ENCODE data around the gene KRT13.

DNA sequence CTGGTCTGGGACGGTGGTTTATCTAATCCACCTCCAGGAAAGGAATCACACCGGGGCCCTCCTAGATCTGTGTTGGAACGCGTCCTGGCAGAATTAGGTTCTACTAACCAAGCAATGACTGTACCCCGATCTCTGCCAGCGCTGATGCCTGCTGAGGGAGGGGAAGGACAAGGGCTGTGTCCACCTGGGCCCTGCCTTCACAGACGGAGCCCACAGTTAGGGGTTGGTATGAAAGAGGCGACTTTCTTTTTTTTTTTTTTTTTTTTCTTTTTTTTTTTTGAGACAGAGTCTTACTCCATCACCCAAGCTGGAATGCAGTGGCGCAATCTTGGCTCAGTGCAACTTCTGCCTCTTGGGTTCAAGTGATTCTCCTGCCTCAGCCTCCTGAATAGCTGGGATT is 32.6 kb upstream of the KRT13 start:
- TF ChIP-seq, protein P1, sequence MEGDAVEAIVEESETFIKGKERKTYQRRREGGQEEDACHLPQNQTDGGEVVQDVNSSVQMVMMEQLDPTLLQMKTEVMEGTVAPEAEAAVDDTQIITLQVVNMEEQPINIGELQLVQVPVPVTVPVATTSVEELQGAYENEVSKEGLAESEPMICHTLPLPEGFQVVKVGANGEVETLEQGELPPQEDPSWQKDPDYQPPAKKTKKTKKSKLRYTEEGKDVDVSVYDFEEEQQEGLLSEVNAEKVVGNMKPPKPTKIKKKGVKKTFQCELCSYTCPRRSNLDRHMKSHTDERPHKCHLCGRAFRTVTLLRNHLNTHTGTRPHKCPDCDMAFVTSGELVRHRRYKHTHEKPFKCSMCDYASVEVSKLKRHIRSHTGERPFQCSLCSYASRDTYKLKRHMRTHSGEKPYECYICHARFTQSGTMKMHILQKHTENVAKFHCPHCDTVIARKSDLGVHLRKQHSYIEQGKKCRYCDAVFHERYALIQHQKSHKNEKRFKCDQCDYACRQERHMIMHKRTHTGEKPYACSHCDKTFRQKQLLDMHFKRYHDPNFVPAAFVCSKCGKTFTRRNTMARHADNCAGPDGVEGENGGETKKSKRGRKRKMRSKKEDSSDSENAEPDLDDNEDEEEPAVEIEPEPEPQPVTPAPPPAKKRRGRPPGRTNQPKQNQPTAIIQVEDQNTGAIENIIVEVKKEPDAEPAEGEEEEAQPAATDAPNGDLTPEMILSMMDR (IDR thresholded peaks at IDR 0.05), result no peak
- TF ChIP-seq POLR2A (IDR thresholded peaks at IDR 0.05), result no peak
- no peak for TF ChIP-seq POLR2AphosphoS5 (IDR thresholded peaks at IDR 0.05)

All from breast epithelium (tissue), 3 donors.